HG02678 (cell line): ENCODE results near the gene RIBC1.
"Not testable (repeated sequence)": the region's sequence is repeated elsewhere in the genome, so short reads cannot be mapped to it uniquely, and the experiment has no call there.

Experiments used
- ATAC-seq: cut with Tn5 transposase; IDR thresholded peaks from one replicate; pipeline ENCODE4 v1.9.1; 2021; ENCODE audit warnings: mild to moderate bottlenecking, moderate library complexity; ENCODE audit not compliant: unreplicated experiment

The RIBC1 gene

DNA sequence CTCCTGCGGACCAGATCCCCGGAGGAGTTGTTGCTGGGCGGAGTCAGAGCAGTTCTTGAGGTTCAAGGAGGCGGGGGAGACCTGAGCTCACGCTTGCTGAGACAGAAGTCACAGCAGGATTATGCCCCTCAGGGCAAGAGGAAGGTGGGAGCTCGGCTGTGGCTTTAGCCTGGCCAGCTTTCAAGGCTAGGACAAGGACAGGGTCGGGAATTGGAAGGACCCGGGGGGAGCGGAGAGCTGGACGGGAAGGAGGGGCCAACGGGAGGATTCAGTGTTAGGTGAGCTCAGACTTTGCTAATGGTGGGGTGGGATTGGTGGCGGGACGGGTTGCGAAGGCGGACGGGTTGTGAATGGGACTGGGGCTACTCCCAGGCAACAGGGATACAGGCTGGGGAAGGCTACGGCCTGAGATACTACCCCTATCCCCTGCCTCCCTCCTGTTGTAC, at the start of gene RIBC1:
RIBC1 (plus strand) TSS at position 13 of the 446 bp plus-strand sequence. CDS start 3,404 bp downstream, outside the sequence.
- no peak for ATAC-seq

DNA sequence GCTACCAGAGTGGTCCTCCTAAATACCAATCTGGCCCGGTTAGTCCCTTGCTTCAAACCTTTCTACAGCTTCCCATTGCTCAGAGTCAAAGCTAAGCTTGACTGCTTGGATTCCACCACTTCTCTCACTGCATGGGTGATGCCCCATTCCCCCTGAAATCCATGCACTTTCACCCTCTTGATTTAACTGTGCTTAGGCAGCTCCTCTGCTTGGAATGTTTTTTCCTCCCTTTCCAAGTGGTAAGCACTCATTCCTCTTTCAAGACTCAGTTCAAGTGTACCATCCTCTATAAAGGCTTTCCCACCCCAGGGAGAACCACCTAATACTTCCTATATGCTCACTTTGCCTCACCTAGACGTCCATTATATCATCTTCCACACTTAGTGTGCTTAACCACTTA, 49.4 kb upstream of the RIBC1 start:
- no peak for ATAC-seq

DNA sequence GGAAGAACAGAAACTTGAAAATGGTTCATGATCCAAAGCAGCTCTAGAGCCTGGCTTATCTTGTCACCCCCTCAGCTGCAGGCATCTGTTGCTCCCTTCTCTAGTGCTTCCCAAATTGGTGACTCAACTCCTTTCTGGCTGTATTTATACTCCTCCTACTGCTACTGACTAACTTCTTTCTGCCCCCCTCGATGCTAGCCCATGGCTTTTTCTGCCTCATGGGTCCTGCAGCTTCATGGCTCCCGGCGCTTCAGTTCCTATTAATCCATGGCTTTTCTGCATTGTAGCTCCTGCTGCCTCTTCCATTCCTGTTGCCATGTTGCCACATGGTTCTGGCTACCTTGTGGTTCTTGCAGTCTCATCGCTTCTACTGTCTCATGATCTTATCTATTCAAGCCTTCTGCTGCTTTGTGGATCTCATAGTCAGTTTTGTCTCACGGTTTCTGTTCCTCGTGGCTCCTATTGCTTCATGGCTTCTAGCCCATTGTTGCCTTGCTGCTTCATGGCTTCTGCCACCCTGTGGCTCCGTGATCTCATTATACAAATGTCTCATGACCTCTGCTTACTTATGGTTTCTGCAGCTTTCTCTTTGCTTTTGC, 48.4 kb upstream of the RIBC1 start:
- no peak for ATAC-seq

DNA sequence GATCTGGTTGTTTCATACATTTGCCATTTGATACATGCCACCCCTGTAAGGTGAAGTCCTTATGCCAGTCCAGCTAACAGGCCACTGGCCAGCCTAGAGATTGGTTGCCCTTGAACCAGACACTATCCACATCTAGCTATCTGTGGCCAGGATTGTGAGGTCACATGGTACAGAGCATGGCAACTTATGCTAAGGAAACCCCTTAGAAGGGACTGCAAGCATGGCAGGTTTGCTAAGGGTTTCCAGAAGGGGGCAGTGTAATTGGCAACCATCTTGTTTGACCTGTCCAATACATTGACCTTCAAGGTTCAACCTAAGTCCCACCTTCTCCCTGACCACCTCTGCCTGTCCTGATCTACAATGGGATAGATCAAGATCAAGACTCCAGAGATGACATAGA, 47.8 kb upstream of the RIBC1 start:
- no peak for ATAC-seq

GRCh38 chrX:53376888-53377287, 45.8 kb upstream of the RIBC1 start:
- ATAC-seq: no peak

GRCh38 chrX:53377464-53377863, 45.2 kb upstream of the RIBC1 start:
- no peak for ATAC-seq

- no peak for ATAC-seq
Measured at GRCh38 chrX:53379008-53379710, 43.5 kb upstream of the RIBC1 start.

GRCh38 chrX:53379747-53380146, 42.9 kb upstream of the RIBC1 start:
- ATAC-seq: no peak

DNA sequence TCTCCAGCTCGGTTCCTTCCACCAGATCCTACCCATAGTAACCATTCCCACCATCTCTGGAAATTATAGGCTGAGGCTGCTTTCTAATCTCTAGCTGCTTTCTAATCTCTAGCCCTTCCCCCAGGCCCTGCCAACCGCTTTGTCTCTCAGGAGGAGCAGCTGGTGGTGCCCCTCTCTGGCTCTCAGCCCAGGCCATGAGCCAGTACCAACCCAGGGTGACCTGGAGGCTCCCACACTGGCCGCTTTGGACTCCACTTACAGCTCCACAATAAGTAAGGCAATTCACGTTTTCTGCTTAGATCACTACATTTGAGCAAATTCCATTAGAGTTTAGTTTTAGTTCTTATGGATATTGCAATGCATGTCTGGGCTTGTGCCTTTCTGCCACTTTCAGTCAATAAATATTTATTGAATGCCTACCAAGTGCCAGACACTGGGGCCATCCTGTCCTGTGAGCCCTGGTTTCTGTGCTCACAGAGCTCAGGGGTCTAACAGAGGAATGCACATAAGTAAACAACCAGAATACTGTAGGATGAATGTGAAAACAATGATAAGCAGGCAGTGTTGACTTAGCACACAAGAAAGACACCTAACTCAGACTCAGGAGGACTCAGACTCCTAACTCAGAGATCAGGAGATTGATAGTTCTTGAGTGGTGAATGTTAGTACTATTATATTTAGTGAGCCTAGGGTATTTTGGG, 39.1 kb upstream of the RIBC1 start:
- no peak for ATAC-seq

GRCh38 chrX:53395605-53396298, 26.9 kb upstream of the RIBC1 start:
- no peak for ATAC-seq

DNA sequence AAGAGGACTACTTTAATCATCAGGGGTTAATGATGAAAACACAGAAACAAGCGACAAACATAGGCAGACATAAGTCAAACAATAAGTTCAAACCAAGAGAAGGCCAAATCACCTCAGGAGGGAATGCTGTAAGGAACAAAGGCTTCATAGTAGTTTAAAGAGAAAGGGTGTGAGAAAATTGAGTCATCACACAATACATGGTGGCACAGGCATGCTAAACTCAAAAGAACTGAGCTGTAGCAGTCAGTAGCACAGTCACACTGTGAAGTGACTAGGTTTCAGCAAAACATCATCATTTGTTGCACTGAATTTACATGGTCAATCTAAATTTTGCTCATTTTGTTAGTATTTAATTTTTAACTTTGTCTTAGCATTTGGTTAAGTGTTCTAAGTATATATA, 24.5 kb upstream of the RIBC1 start:
- no peak for ATAC-seq

- ATAC-seq: no peak
Measured at GRCh38 chrX:53403535-53403934, 19.1 kb upstream of the RIBC1 start.

DNA sequence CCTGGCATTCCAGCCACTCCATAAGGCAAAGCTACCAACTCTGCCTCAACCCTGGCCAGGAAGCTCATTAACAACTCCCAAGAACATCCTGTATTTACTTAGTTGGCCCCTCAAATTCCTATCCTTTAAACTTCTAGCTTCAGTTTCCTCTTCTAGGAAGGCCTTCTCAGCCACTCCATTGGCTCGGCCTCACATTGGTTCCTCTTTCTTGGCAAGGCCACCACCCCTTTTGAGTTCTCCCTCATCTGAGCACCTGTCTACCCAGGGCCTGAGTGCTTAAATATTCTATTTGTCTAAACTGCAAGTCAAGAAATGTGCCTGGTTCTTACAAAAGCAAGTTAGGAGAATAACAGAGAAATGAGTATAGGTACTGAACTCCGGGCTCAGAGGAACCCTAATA, 10.2 kb upstream of the RIBC1 start:
- no peak for ATAC-seq

GRCh38 chrX:53420351-53420750, 2.3 kb upstream of the RIBC1 start:
- ATAC-seq: not testable (repeated sequence)

- ATAC-seq: no peak
Measured at GRCh38 chrX:53421125-53421524, 1.5 kb upstream of the RIBC1 start.

- peak; percentile 20 for ATAC-seq
Measured at GRCh38 chrX:53421772-53422085, 944 bp upstream of the RIBC1 start.

DNA sequence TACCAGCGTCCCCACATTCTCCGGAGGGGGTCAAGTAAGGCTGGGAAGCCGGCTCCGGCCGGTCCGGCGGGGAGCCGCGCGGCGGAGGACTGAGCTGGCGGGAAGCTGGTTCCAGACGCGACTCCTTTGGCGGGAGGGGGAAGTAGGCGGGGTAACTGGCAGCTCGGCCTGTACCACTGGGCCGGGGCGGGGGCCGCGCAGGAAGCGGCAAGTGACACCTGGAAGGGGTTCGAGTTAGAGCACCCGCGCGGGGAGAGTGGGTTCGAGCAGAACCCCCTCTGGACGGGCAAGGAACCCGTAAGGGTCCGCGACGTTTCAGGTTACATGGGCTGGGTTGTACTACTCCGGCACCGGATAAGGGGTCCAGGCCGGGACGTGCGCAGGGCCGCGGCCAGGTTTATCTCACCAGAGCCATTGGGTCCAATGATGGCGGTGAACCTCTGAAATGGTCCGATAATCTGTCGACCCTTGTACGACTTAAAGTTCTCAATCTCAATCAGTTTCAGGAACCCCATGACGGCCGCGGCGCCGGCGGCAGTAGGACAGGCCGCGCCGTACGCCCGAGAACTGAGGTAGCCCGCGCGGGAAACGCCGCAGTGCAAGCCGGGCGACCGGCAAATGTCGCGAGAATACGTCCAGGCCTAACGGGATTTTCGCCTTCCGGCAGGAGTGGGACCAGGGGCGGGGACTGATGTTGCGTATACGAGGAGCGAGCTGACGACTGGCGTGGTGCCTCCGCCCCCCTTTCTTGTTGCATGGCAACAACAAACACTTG, 400 bp upstream of the RIBC1 start, which contains the start of gene SMC1A:
SMC1A (minus strand) TSS at position 569 of the 775 bp plus-strand sequence; CDS start at position 515, 54 bp downstream.
- ATAC-seq: peak; percentile 93

DNA sequence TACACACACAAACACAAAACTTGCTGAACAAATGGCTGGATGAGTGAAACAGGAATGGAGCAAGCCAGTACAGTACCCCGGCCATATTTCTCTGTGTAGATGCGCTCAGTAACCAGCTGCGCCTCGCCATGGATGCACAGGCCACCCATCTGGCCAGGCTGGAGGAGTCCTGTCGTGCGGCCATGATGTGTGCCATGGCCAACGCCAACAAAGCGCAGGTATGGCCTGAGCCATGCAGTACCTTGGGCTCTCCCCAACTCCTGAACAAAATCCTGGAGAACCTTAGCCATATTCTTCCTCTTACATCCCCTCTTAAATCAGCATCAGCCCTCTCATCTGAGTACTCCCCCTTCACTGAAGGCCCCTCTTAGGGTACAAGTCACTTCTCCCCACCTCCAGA, 7.1 kb downstream of the RIBC1 start:
- no peak for ATAC-seq

DNA sequence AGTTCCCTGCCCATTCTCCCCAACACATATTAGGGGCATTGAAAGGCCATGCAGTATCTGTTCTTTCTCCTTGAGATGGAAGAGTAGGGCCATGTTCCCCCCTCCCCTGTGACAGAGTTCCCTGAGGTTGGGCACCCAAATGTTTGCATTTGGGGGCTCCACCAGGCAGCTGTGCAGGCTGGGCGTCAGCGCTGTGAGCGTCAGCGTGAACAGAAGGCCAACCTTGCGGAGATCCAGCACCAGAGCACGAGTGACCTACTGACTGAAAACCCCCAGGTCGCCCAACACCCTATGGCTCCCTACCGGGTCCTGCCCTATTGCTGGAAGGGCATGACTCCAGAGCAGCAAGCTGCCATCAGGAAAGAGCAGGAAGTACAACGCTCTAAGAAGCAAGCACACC, 7.6 kb downstream of the RIBC1 start:
- no peak for ATAC-seq
